GM12892 (cell line): ENCODE results near the gene FAS.

Source experiments
- DNase-seq: peaks from one replicate; pipeline ENCODE4 v3.0.0; 2011; ENCODE audit not compliant: insufficient read length
- FAIRE-seq: peaks from 2 replicates; lab custom pipeline; 2011; peaks lifted over from hg19 to GRCh38; lab: Jason Lieb, UNC
- POLR2A ChIP-seq: IDR thresholded peaks from 2 replicates; pipeline ENCODE4 v1.6.1; 2011; ENCODE audit warnings: low read depth, low read length, control low read depth
- POLR2AphosphoS5 ChIP-seq: IDR thresholded peaks from 2 replicates; pipeline ENCODE4 v1.6.1; 2011; ENCODE audit warnings: low read depth, low read length, control low read depth
- TAF1 ChIP-seq: IDR thresholded peaks from 2 replicates; pipeline ENCODE4 v1.6.1; 2011; ENCODE audit warnings: low read depth, mild to moderate bottlenecking, control low read depth, low read length, borderline replicate concordance

FAS gene

GRCh38 chr10:89063465-89063864 lies 72.9 kb downstream of the FAS start:
- FAIRE-seq (no peak), DNase-seq (no peak)
- TF ChIP-seq POLR2A (no peak), TAF1 (no peak), POLR2AphosphoS5 (no peak)

- no peak for FAIRE-seq
- TF ChIP-seq POLR2A: no peak
- no peak for TF ChIP-seq TAF1
- TF ChIP-seq POLR2AphosphoS5: no peak
- DNase-seq: no peak
Measured at GRCh38 chr10:89064748-89065147, 74.2 kb downstream of the FAS start.
